Dendritic cell treated with granulocyte-macrophage colony-stimulating factor and Interleukin-4, amounts not matched to agents 40 ng/mL and 50 ng/mL, for 4 days (primary cell): ENCODE results near the gene BBS4.
A peak's percentile ranks its signal among the peaks of the same experiment; 100 is the strongest.

ENCODE experiments used
- H3K27ac Mint-ChIP-seq: one replicate; pipeline ENCODE4 v1.8.0; 2022; ENCODE audit warnings: mild to moderate bottlenecking, mixed read lengths
- H3K27me3 Mint-ChIP-seq: one replicate; pipeline ENCODE4 v1.8.0; 2022; ENCODE audit warnings: mild to moderate bottlenecking, mixed read lengths
- H3K36me3 Mint-ChIP-seq: one replicate; pipeline ENCODE4 v1.8.0; 2022; ENCODE audit warnings: low read depth, mixed read lengths
- H3K4me1 Mint-ChIP-seq: one replicate; pipeline ENCODE4 v1.8.0; 2022; ENCODE audit warnings: low read depth, mixed read lengths
- H3K4me3 Mint-ChIP-seq: one replicate; pipeline ENCODE4 v1.8.0; 2022; ENCODE audit warnings: mild to moderate bottlenecking, moderate library complexity, mixed read lengths
- H3K9me3 Mint-ChIP-seq: one replicate; pipeline ENCODE4 v1.8.0; 2022; ENCODE audit warnings: mixed read lengths
- intact Hi-C: fragments of 100-400 bp; cut with micrococcal nuclease; formaldehyde crosslinking; loops from one replicate; pipeline ENCODE4 v1.15.0; 2022

Gene BBS4

DNA sequence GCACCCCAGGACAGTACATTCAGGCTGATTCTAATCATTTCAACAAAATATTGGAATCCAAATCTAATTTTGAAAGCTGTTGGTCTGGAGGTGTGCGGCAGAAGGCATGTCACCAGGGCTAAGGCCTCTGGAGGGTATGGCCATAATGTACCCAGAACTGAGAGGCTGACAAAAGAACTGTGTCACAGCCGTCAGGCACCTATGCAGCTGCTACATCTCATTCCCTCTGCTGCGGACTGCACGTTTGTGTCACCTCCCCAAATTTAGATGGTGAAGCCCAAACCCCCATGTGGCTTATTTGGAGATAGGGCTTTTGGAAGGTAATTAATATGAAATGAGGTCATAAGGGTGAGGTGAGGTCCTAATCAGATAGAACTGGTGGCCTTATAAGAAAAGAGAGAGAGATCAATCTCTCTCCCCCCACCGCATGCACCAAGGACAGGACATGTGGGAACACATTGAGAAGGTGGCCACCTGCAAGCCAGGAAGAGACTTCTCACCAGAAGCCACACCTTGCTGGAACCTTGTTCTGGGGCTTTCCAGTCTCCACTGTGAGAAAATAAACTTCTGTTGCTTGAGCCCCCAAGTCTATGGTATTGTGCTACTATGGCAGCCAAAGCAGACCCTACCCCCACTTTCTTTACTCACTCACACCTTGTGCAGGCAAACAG, 74.7 kb downstream of the BBS4 start:
- Mint-ChIP-seq H3K9me3 (no peaks in the 10 kb centered on the region), H3K27me3 (no peaks in the 10 kb centered on the region), H3K4me1 (peaks cover 22% of the 10 kb centered on the region), H3K4me3 (no peak overlapping the region), H3K36me3 (peaks cover 100% of the 10 kb centered on the region), H3K27ac (no peak overlapping the region)
- intact Hi-C loops, result no loop called here

DNA sequence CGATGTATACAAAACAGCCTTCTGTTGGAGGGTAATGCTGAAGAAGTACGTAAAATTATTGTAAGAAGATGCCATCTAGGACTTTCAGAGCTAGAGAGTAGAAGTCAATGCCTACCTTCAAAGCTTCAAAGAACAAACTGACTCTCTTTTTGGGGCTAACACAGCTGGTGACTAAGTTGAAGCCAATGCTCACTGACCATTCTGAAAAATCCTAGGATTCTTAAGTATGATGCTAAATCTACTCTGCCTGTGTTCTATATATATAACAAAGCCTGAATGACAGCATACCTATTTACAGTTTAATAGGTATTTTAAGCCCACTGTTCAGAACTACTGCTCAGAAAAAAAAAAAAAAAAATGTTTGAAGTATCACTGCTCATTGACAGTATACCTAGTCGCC, 78.6 kb downstream of the BBS4 start:
- H3K36me3 Mint-ChIP-seq, result peaks cover 100% of the 10 kb centered on the region
- H3K4me1 Mint-ChIP-seq, result no peaks in the 10 kb centered on the region
- no peak overlapping the region for H3K4me3 Mint-ChIP-seq
- no peak overlapping the region for H3K27ac Mint-ChIP-seq
- no peaks in the 10 kb centered on the region for H3K27me3 Mint-ChIP-seq
- no peaks in the 10 kb centered on the region for H3K9me3 Mint-ChIP-seq
- intact Hi-C loops, result no loop called here

DNA sequence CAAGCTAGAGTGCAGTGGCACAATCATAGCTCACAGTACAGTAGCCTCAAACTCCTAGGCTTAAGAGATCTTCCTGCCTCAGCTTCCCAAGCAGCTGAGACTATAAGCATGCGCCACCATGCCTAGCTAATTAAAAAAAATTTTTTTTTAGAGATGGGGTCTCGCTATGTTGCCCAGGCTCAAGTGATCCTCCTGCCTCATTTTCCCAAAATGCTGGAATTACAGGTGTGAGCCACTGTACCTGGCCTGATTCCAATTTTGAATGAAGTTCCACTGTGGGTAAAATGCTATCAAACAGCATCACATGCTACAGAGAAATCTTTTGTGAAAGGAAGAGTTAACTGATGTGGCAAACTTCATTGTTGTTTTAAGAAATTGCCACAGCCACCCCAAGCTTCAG, 80.0 kb downstream of the BBS4 start:
- no peaks in the 10 kb centered on the region for H3K9me3 Mint-ChIP-seq
- no peak overlapping the region for H3K27ac Mint-ChIP-seq
- peaks cover 5% of the 10 kb centered on the region for H3K4me1 Mint-ChIP-seq
- H3K36me3 Mint-ChIP-seq, result peaks cover 100% of the 10 kb centered on the region
- H3K27me3 Mint-ChIP-seq, result no peaks in the 10 kb centered on the region
- intact Hi-C loops, result no loop called here
- H3K4me3 Mint-ChIP-seq, result no peak overlapping the region

DNA sequence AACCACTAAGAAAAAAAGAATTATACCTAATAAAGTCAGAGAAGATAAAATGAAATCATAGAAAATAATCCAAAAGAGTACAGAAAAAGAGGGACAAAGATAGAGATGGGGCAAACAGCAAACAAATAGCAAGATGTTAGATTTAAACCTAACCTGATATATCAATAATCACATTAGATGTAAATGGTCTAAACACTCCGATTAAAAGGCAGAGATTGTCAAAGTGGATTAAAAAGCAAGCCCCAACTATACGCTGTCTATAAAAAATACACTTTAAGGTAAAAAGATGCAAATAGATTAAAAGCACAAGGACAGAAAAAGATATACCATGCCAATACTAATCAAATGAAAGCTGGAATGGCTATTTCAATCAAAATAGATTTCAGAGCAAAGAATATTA, 80.8 kb downstream of the BBS4 start:
- no peaks in the 10 kb centered on the region for H3K9me3 Mint-ChIP-seq
- peaks cover 100% of the 10 kb centered on the region for H3K36me3 Mint-ChIP-seq
- H3K27me3 Mint-ChIP-seq, result no peaks in the 10 kb centered on the region
- intact Hi-C loops, result no loop called here
- H3K4me1 Mint-ChIP-seq, result peaks cover 8% of the 10 kb centered on the region
- H3K27ac Mint-ChIP-seq, result no peak overlapping the region
- no peak overlapping the region for H3K4me3 Mint-ChIP-seq

DNA sequence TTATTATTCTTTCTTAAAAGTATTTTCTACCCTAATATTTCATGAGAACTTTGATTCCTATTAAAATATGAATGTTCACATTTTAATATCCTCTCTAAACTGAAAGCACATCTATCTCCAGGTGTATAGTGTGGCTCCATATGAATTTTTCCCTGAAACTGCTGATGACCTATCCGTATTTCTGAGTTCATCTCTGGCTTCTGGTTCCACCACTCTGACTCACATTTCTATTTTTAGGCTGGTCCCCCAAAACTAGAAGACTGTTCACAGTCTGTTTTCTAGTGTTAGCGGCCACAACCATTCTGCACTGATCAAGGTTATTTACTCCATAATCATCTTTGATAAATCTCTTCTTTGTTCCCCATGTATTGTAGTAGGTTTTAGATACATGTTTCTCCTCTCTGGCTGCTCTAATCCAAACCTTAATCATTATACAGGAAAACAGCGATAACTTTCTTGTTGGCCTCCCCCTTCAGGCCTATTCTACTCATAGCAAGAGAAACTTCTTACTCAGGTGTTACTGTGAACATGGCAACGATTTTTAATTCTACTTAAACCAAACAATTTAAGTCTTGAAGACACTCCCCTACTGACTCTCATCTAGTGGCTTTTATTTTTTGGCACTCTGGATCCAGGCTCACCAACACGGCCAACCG, 84.8 kb downstream of the BBS4 start:
- Mint-ChIP-seq H3K4me1 (peaks cover 32% of the 10 kb centered on the region), H3K27me3 (no peaks in the 10 kb centered on the region), H3K9me3 (no peaks in the 10 kb centered on the region), H3K4me3 (no peak overlapping the region), H3K27ac (peak overlapping the region; percentile 20), H3K36me3 (peaks cover 92% of the 10 kb centered on the region)
- intact Hi-C loops, result no loop called here

DNA sequence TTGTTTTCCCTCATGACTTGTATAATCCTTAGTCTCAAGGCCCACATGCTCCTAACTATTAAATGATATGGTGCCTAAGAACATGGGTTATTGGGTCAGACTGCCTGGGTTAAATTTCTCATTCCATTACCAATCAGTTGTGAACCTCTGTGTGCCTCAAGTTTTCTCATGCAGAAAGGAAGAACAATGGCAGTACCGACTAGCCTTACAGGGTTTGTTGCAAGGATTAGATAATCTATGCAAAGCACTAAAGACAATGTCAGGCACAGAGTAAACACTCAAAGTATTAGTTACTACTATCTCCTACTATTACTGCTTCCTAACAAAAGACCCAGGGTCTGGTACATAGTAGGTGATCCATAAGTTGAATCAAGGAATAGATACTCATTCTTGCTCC, 85.3 kb downstream of the BBS4 start:
- no peaks in the 10 kb centered on the region for H3K9me3 Mint-ChIP-seq

DNA sequence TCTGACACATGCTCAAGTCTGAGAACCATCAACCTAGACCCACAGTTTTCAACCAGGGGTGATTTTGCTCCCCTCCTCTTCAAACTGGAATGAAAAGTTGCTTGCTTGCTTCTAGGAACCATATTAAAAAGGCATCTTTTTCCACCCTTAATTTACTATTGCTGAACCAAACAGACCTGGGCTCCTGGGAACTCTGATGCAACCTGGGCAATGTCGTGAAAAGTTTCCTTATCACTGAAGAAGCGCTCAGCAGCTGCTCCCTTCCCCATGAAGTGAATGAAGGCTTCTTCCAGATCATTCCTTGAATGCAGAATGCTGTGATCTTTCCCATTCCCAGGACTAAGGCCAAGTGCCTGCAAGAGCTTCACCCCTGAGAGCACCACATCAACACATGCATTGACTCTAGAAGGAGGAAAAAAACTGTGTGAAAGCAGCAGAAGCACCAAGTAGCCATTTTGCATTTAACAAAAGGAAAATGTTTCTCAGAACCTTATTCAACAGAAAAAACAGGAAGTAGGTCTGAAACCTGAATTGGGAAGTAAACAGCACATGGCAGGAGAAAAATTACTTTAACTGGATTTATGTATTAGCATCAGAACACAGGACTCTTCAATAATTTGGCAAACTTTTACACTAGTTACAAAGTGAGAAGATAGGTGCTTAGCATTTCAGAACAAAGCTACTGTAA, 88.8 kb downstream of the BBS4 start:
- Mint-ChIP-seq H3K36me3 (peaks cover 85% of the 10 kb centered on the region), H3K4me3 (peak overlapping the region; percentile 45), H3K9me3 (no peaks in the 10 kb centered on the region)

More for the DNA sequence above, 85.3 kb downstream of the BBS4 start:
- Mint-ChIP-seq H3K4me1 (peaks cover 38% of the 10 kb centered on the region), H3K36me3 (peaks cover 91% of the 10 kb centered on the region), H3K27ac (peak overlapping the region; percentile 20), H3K4me3 (no peak overlapping the region), H3K27me3 (no peaks in the 10 kb centered on the region)
- intact Hi-C loops, result no loop called here

DNA sequence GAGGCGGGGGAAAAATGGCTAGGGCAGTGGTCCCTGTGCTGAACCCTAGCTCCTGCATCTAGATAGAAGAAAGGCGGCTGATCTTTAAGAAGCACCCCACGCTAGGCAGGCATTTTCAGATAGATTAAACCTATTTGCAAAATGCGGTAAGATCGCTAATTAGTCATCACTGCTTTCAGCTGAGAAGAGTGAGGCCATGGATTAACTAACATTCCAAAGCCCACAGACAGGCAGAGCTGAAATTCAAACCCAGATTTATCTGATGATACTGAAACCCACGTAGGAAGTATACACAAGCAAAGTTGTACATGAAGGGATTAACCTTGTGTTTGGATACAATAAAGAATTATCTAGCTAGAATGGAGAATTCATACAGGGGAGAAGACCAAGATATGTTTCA, 92.8 kb downstream of the BBS4 start:
- no peaks in the 10 kb centered on the region for H3K27me3 Mint-ChIP-seq
- H3K27ac Mint-ChIP-seq, result no peak overlapping the region
- H3K4me1 Mint-ChIP-seq, result peaks cover 66% of the 10 kb centered on the region
- no peak overlapping the region for H3K4me3 Mint-ChIP-seq
- H3K36me3 Mint-ChIP-seq, result peaks cover 81% of the 10 kb centered on the region
- intact Hi-C loops, result no loop called here
- H3K9me3 Mint-ChIP-seq, result no peaks in the 10 kb centered on the region

More for the DNA sequence above, 88.8 kb downstream of the BBS4 start:
- Mint-ChIP-seq H3K27me3 (no peaks in the 10 kb centered on the region), H3K27ac (peak overlapping the region; percentile 85), H3K4me1 (peaks cover 62% of the 10 kb centered on the region)
- intact Hi-C loops, result no loop called here

DNA sequence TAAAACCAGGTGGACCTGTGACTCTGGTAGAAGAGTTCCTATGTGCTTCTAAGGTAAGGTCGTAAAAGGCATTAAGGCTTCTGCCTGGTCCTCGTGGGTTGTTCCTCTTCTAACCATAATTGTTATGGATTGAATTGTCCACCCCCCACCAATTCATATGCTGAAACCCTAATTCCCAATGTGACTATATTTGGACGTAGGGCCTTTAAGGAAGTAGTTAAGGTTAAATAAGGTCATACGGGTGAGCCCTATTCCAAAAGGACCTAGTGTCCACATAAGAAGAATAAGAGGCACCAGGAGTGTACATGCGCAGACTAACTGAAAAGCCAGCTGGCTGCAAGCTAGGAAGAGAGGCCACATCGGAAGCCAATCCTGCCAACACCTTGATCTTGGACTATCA, 95.6 kb downstream of the BBS4 start:
- Mint-ChIP-seq H3K9me3 (no peaks in the 10 kb centered on the region), H3K27ac (peak overlapping the region; percentile 96), H3K4me3 (peak overlapping the region; percentile 89), H3K27me3 (no peaks in the 10 kb centered on the region), H3K36me3 (peaks cover 63% of the 10 kb centered on the region), H3K4me1 (peaks cover 65% of the 10 kb centered on the region)
- intact Hi-C loops, result loop anchor here (10.0 kb wide), 1 partner anchor 903 kb away; the partner anchor contains the start of gene CD276

DNA sequence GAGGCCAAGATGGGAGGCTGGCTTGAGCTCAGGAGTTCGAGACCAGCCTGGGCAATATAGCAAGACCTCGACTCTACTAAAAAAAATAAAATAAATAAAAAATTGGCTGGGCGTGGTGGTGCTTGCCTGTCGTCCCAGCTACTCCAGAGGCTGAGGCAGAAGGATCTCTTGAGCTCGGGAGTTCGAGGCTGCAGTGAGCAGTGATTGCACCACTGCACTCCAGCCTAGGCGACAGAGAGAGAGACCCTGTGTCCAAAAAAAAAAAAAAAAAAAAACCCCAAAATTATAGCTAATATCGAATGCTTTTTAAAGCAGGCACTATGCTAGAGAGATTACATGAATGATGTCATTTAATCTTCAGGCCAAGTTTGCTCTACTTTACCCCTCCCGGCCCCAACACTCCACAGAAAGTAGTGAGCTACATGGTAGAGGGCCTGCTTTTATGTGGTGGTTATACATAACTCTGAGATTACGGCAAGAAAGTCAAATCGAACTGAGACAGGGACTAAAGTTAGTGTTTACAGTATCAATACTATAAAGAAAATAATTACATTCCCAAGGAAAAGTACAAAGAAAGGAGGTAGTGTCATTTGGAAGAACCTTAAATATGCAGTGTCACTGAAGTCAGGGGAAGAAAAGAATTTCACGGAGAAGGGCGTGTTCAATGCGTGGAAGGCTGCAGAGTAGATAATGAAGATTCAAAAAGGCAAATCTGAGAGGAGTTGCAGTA, 96.4 kb downstream of the BBS4 start:
- H3K9me3 Mint-ChIP-seq, result no peaks in the 10 kb centered on the region
- intact Hi-C loops, result loop anchor here (10.0 kb wide), 1 partner anchor 902 kb away; the partner anchor contains the start of gene CD276
- H3K27me3 Mint-ChIP-seq, result no peaks in the 10 kb centered on the region
- peaks cover 59% of the 10 kb centered on the region for H3K36me3 Mint-ChIP-seq
- peak overlapping the region; percentile 89 for H3K4me3 Mint-ChIP-seq
- peak overlapping the region; percentile 96 for H3K27ac Mint-ChIP-seq
- H3K4me1 Mint-ChIP-seq, result peaks cover 69% of the 10 kb centered on the region

DNA sequence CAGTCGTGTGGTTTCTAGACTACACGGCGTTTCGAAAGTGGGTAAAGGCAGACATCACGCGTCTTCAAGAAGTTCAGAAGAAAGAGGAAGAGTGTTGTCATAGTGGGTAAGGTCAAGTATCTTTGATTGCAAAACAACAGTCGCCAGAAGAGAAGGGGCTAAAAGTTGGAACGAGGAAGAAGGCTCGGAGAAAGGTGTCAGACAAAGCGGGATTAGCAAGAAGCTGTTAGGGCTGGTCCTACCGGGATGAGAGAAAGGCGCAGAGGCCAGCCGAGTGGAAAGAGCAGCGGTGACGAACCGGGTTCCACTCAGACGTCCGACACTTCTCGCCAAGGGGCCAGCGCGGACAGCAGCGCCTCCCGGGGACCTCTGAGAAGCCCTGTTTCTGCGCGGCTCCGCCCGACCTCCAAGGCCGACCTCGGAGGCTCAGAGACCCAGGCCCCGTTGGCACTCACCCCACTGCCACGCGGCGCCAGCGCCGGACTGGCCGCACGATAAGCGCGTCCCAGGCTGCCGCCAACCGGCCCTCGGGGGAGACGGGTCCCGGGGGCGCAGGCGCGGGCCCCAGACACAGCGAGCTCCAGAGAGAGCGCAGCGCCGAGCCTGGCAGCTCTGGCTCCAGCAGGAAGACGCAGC, 97.1 kb downstream of the BBS4 start:
- peak overlapping the region; percentile 96 for H3K27ac Mint-ChIP-seq

DNA sequence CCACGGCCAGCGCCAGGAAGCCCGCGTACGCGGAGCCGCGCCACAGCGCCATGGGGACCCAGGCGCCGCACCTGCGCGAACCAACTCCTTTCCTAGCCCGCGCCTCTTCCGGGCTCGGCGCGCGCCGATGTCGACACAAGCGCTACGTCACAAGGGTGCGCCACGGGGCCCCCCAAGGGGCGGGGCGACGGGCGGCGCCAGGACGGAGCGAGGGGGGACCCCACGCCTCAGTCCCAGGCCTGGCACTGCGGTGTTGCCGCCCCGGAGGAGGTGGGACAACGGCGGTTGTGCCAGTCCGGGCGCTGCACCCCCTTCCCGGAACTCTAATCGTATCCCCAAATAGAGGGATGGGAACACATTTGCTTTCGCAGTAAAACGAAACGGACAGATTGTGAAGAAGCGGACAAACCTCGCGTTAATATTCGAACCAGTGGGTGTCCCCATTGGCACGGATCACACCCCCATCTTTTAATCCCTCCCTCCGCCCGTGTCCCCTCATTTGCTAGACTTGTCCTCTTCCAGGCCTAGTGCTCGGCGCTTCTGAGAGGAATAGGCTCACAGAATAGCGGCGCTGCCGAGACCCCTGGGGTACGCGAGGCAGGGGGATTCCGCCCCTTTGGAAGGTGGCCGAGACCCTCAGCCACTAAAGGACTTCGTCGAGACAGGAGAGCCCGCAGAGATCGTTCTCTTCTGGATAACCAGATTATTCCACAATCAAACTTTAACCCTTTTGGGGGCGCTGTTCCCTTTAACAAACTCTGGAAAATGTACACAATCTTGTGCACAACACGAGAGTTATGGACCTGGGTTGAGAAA, 97.8 kb downstream of the BBS4 start, which contains the start of gene ADPGK:
TSS of gene ADPGK (minus strand) at position 119 of the 816 bp plus-strand sequence. CDS start at position 52, 67 bp downstream.
- peak within 1 kb of the TSS; percentile 89 for H3K4me3 Mint-ChIP-seq
- intact Hi-C loops, result loop anchor here (10.0 kb wide), 1 partner anchor 901 kb away; the partner anchor contains the start of gene CD276
- peak within 1 kb of the TSS; percentile 96 for H3K27ac Mint-ChIP-seq
- H3K27me3 Mint-ChIP-seq, result no peaks in the 10 kb centered on the region
- no peaks in the 10 kb centered on the region for H3K9me3 Mint-ChIP-seq
- H3K36me3 Mint-ChIP-seq, result peaks cover 45% of the 10 kb centered on the region
- H3K4me1 Mint-ChIP-seq, result peaks cover 62% of the 10 kb centered on the region

More for the DNA sequence above, 97.1 kb downstream of the BBS4 start:
- Mint-ChIP-seq H3K4me1 (peaks cover 70% of the 10 kb centered on the region), H3K27me3 (no peaks in the 10 kb centered on the region), H3K36me3 (peaks cover 52% of the 10 kb centered on the region), H3K9me3 (no peaks in the 10 kb centered on the region), H3K4me3 (peak overlapping the region; percentile 89)
- intact Hi-C loops, result loop anchor here (10.0 kb wide), 1 partner anchor 902 kb away; the partner anchor contains the start of gene CD276
